Ovary (tissue), 3 donors: ENCODE data around the gene TTC13.

Experiments
- CTCF ChIP-seq, 3 donors: fragments of 450-650 bp in 2 of 3; fragments of 200-600 bp in 1 of 3; IDR thresholded peaks; one replicate each; pipeline versions ENCODE4 v1.5.1 to v1.8.0; 2016 to 2022; ENCODE audit warnings: antibody characterized with exemption in 3 of 3, mild to moderate bottlenecking in 1 of 3
- POLR2A ChIP-seq: fragments of 450-650 bp; IDR thresholded peaks from one replicate; pipeline ENCODE4 v1.6.1; 2017; ENCODE audit warnings: antibody characterized with exemption, mild to moderate bottlenecking, moderate library complexity
- donor health status: DM: no; HTN: no; CAD: no.

GRCh38 chr1:230982696-230983095, 4.0 kb upstream of the TTC13 start:
- TF ChIP-seq POLR2A = no peak
- no peak for TF ChIP-seq CTCF (IDR thresholded peaks at IDR 0.05)
